ENCODE data around the gene OBSCN.
A peak's percentile ranks its signal among the peaks of the same experiment; 100 is the strongest.

OBSCN gene

GRCh38 chr1:228381356-228381755 lies 173.5 kb downstream of the OBSCN start:
- ATAC-seq (no peak), DNase-seq (no peak)

DNA sequence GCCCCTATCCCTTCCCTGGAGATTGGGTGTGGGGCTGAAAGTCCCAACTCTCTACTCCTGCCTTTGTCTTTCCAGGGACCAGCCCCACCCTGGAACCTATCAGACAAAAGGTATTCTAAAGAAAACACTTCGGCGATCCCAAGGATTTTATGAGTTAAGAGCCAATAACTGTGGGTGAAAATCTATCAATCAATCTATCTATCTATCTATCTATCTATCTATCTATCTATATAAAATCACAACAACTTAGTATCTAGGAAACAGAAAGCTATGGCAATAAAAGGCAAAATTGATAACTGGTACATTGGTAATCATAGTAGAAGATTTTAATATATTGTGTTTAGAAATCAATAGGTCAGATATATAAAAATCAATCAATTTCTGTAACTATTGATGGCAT lies 175.9 kb downstream of the OBSCN start:
- ATAC-seq = no peak

GRCh38 chr1:228385232-228385631 lies 177.4 kb downstream of the OBSCN start:
- DNase-seq (no peak), ATAC-seq (no peak)

More for the DNA sequence above, 175.9 kb downstream of the OBSCN start:
- no peak for DNase-seq

DNA sequence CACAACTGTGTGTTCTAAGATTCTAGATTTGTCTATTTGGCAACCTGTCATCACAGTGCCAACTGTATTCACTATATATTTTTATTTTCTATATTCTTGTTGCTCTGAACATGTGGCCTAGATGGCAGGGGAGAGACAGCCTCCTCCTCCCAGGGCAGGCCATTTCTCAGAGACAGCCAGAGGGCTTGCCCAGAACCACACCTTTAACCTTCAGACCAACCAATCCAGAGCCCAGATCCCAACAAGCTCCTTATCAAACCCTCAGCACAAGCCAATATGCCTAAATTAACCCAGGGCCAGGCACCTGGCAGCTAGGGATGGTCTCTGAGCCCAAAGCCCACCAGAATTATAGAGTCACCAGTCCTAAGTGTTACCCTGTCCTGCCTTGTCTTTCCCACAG lies 179.5 kb downstream of the OBSCN start:
- no peak for DNase-seq
- ATAC-seq = no peak

- ATAC-seq = no peak
Measured at GRCh38 chr1:228390649-228391048, 182.8 kb downstream of the OBSCN start.

GRCh38 chr1:228391411-228392020 lies 183.7 kb downstream of the OBSCN start:
- no peak for DNase-seq

More at GRCh38 chr1:228390649-228391048, 182.8 kb downstream of the OBSCN start:
- no peak for DNase-seq

DNA sequence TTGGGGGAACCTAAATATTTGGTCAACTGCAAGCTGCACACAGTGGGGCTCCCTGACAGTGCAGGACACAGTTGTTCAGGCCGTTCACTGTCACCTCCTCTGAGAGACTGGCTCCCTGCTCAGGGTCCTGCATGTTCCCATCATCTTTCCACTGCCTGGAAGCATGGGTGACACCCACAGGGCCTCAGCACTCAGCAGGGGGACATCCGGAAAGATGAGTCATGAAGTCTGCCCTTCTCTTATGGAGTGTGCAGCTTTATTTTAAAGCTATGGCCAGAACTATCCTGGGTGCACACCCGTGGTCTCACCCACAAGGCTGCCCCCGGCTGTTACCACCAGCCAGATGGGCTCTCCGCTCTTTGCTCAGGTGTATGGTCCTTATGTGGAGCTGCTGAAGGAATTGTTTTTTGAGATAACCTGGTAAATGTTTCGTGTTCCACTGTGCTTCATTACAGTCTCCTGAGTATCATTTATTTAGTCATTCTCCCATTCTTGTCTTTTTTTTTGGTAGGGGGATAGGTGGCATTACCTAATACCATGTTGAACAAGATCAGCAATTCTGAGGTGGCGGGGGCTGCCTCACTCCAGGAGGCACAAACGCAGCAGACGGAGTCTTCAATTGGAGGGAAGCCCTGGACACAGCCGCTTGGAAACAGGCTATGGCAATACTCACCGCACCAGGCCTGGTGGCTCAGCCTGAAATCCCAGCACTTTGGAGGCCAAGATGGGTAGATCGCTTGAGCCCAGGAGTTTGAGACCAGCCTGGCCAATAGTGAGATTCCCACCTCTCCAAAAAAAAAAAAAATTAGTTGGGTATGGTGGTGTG lies 184.5 kb downstream of the OBSCN start:
- peak; percentile 15 for ATAC-seq
- DNase-seq = no peak

More at GRCh38 chr1:228391411-228392020, 183.7 kb downstream of the OBSCN start:
- no peak for ATAC-seq

DNA sequence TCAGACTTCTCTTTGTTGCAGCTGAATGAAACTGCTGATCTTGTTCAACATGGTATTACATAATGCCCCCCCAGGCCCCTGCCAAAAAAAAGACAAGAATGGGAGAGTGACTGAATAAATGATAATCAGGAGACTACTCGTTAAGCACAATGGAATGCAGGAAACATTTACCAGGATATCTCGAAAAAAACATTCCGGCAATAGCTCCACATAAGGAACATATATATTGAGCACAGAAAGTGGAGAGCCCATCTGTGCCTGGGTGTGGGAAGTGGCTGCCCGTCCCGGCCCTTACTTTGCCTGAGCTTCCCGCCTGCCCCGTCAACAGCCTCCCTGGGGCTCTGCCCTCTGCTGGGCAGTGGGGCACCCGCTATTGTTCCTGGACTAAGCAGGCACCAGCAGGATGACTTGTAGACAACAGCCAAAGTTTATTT lies 185.4 kb downstream of the OBSCN start:
- no peak for DNase-seq
- no peak for ATAC-seq

DNA sequence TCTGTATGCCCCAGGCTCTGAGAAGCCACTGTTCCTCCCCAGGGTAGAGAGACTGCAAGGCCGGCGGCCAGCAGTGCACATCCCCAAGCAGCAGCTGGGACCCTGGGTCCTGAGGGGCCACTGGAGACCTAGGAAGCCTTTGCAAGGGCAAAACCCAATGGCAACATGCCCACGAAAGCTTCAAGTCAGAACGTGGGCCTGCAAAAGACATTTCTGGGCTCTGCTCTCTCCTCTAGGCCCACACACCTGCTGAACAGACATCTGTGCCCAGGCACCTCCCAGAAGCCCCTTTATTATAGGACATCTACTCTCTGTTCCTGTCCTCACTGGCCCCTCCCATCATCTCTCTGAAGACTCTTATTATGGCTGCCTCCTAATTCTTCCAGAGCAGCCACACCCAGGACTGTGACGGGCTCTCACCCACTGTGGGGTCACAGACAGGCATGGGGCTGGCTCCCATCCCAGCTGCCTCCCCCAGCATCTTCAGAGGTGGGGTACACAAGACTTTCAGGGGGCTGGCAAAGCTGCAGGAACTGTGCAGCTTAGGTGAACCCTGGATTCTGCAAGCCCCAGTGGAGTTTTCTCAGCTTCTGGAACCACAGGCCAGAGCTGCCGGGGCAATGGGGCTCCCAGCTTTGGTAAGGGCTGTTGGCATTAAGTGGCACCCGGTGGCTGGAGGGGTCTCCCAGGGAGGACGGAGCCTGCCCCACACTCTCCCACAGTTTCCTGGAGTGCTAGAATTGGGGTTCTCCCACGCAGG lies 186.1 kb downstream of the OBSCN start:
- DNase-seq = no peak

DNA sequence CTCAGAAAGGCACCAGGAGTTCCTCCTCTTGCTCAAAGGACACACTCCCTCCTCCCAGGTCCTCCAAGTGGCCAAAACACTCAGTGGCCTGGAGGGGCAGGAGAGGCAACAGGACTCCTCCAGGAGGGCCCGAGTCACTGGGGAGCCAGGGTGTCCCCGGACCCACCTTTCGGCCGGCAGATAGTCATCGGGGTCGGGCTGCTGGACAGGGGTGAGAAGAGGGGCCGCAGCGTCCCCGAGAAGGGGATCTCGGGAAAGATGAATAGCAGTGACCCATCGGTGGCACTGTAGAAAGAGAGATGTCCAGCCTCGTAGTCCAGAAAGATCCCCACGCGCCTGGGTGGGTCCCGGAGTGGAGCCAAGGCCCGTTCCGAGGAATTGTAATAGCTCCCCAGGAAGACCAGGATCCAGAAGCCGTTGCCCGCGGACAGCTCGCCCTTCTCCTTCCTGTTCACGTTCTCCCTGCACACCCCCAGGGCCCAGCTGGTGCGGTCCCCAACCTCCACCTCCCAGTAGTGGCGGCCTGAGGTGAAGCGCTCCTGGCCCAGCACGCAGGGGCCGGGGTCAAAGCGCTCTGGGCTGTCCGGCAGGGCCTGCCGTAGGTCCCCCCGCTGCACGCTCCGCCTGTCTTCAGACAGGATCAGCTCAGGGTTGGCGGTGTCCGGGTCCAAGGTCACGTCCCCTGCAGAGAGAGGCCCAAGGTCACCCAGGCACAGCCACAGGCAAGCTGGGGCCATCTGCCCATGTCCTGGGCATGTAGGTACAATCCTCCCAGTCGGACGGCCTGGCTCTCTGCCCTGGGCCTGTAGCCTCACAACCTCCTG lies 186.9 kb downstream of the OBSCN start:
- ATAC-seq (no peak), DNase-seq (no peak)

More for the DNA sequence above, 186.1 kb downstream of the OBSCN start:
- ATAC-seq = no peak

DNA sequence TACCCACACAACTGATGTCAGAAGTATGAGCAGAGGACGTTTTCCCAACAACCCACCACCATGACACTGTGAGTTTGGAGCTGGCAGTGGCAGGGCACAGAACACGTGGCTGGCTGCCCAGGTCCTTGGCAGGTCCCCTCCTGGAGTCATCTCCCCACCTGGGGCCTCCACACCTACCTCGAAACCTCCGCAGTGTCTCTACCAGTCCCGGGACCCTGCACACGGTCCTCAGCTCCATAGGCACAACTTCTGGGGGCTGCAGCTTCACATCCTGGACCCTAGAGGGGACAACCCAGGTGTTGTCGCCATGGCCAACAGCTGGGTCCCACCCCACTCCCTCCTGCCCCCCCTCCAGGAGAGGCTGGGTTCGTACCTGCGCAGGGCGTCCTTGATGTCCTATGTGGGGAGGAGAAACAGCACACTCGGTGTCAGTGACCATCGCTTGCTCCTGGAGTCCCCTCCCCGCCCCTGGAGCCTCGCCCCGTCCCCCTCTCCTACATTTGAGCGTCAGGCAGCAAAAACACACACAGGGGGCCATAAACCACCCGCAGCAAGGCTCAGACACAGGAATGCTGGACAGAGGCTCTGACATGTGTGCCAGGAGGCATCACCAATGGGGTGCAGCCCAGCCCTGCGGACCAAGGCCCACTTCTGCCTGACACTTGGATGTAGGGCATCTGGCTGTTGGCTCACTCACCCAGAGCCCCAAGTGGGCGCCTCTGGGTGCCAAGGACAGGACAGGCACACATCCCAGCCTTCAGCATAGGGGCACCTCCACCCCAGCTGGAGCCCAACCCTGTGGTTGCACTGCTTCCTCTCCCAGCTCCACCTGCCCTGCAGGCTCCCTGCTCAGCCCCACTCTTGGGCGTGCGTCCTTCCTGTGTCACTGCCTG lies 189.2 kb downstream of the OBSCN start:
- ATAC-seq = no peak

DNA sequence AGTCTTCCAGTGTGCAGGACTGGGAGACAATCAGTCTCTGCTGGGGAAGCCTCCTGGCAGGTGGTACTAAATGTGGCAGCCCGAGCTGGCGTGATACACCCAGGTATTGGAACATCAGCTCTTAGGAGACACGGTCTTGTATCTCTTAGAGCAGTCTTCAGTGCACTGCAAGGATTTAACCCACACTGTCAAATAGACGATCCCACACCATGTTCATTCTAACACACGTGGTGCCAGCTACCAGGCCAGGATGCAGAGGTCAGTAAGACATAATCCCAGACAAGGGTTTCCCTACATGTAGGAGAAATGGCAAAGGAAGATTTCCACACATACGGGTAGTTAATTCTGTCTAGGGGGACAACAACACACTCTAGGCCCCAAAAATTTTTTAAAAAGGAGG lies 190.1 kb downstream of the OBSCN start:
- no peak for DNase-seq
- ATAC-seq = no peak

More for the DNA sequence above, 189.2 kb downstream of the OBSCN start:
- DNase-seq = no peak

DNA sequence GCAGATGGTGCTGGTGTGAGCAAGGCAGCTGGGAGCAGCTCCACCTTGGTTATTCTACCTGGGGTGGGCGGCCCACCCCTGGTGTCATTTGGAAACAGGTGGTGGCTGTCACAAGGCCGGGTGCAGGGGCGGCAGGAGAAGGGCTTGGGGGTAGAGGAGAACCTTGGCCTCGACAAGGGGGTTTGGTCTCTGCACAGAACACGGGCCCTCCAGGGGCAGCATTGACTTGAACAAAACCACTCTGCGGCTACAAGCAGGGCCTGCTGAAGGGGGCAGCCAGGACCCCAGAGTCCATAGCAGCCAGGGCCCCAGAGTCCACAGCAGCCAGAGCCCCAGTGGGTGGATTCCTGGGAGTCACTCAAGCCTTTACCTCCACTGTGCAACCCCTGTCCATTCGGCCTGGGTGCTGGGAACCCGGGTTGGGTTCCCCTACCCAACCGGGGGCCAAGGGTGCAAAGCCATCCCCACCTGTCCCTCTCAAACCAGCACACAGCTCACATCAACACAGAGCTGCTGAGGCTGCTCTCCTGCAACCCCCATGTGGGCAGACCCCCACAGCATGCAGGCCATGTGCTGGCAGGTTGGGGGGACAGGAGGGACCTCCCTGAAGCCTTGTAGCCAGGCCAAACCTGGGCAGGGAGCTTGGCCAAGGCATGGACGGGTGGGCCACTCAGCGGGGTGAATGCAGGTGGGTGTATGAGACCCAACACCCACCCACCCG lies 191.1 kb downstream of the OBSCN start:
- DNase-seq (no peak), ATAC-seq (no peak)

- DNase-seq (no peak), ATAC-seq (no peak)
Measured at GRCh38 chr1:228399531-228400236, 191.8 kb downstream of the OBSCN start.

DNA sequence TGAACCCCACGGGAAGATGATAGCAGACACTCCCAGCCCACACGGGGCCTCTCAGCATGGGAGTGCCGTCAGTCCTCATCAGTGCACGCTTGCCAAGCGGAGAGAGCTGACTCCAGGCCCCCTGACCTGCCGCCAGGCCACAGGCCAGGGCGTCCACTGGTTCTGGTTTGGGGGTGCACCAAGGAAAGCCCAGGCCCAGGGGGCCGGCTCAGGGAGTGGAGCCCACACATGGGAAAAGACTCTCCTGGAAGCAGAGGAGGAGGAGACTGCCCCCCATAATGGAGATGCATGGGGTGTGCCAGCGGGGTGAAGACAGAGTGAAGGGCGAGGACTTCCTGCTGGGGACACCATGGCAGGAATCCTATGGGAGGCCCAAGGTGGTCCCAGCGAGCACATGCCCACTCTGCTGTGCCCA lies 192.4 kb downstream of the OBSCN start:
- ATAC-seq (no peak), DNase-seq (no peak)

DNA sequence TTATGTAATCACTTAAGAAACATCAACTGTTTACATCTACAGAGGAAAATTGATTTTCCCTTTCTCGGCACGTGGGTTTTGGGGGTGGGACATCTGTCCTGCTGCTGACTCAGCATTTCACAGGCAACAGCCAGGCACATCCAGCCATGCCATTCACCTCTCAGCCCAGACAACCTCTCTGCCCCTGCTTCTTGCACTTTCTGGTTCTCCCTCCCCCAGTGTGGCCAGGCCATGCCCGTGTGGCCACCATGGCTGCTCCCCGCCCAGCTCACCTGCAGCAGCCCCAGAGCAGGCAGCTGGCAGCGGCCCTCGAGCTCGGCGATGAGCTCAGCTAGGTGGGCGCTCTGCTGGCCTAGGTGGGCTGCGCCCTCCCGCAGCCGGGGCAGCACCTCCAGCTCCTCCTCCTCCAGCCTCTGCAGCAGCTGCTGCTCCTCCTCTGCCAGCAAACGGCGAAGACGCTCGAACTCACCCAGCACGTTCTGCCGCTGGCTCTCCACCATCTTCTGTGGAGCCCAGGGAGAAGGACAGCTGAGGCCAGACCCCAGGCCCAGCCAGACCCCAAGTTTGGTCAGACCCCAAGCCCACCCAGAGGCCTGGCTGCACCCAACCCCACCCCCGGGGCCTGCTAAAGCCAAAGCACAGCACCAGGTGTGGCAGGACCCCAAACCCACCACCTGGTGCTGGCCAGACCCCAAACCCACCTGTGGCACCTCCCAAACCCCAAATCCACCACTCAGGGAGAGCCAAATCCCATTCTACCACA lies 193.0 kb downstream of the OBSCN start:
- no peak for DNase-seq
- no peak for ATAC-seq

DNA sequence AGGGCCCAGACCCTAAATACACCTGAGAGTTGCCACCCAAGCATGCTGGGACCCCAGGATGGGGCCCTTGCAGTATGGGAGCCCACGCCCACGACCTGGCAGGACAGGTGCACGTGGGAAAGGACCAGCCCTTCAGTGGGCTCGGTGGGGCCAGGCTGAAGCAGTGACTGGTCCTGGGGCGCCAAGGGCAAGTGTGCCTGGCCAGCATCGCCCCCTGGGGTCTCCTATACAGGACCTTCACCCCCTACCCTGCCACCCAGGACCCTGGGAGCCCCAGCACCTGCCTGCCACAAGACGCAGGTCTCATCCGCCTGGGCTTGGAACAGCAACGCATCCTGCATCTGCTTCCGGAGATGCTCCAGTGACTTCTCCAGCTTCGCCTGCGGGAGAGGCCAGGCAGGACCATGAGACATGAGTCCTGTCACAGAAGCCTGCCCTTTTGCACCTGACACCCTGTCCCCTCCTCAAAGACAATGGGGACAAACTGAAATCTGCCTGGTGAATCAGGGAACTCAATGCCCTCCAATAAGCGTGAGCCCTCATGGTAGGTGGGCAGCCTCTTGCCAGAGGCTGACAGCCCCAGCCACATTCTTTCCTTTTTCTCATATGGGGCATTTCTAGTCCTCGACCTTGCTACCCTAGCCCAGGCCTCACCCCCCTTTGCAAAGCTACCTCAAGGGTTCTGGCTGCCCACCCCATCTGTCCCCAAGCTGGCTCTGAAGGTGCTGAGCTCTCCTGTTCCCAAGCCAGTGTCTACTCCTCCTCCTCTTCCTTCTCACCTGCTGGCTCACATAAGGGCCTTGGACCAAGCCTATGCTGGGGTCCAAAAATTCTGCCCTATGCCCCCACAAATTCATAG lies 194.2 kb downstream of the OBSCN start:
- no peak for DNase-seq
- no peak for ATAC-seq

DNA sequence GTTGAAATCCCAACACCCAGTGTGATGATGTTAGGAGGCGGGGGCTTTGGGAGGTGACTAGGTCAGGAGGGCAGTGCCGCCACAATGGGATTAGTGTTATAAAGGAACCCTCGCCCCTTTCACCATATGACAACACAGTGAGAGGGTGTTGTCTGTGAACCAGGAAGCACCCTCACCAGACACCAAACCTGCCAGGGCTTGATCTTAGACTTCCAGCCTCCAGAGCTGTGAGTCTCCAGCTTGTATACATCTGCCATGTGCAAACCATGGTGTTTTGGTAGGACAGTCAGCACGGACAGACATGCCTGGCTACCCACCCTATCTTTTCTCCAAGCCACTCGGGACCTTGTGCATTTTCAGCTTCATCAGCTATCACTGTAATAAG lies 194.8 kb downstream of the OBSCN start:
- DNase-seq (no peak), ATAC-seq (no peak)
